RWPE1 (cell line): ENCODE results near the gene NGLY1.

Experiments
- CTCF ChIA-PET: fragments of 350-600 bp; sonication (Branson Sonifier 250); formaldehyde crosslinking; extraction: SDS; loops from one replicate; lab custom pipeline; 2021; lab: Yijun Ruan, JAX
- POLR2A ChIA-PET: fragments of 400-600 bp; formaldehyde crosslinking; extraction: SDS; loops from one replicate; lab custom pipeline; 2020; ENCODE audit warnings: antibody characterized with exemption; ENCODE audit not compliant: low non-redundant PET; lab: Yijun Ruan, JAX
- DNase-seq: peaks from one replicate; pipeline ENCODE4 v3.0.0; 2012; ENCODE audit warnings: low spot score
- H3K27ac ChIP-seq: fragments of 450-650 bp; 2 replicates; pipeline ENCODE4 v1.5.1; 2017
- TF ChIP-seq, protein P1 (sequence below): fragments of 450-650 bp; conservative IDR thresholded peaks from 2 replicates; pipeline ENCODE4 v1.5.1; 2017; ENCODE audit warnings: low read depth, mild to moderate bottlenecking

The NGLY1 gene

DNA sequence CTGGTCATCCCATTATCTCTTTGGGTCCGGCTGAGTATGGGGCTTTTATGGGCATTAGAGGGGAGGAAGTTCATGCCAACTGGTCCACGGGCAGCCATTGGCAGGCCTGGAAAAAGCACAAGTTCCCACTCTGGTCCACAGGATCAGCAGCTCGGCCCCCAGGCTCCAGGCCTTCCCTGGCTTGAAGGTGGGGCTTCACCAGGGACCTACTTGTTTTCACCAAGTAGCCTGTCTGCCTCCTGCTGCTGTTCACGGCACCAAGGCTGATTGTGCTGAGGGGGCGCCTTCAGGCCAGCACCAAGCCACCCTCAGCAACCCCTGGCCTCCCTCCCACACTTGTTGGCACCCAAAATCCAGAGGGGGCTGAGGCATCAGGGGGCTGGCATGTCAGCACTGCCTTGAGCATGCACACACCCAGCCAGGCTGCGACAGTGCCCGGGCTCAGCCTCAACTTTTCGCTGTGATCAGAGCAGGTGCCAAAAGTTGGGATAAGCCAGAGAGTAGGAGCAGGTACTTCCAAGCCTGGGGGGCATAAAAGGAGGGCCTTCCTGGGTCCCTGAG lies 109.4 kb downstream of the NGLY1 start:
- no peak for DNase-seq
- ChIA-PET CTCF (no interaction called here), POLR2A (no interaction called here)
- TF ChIP-seq, protein P1, sequence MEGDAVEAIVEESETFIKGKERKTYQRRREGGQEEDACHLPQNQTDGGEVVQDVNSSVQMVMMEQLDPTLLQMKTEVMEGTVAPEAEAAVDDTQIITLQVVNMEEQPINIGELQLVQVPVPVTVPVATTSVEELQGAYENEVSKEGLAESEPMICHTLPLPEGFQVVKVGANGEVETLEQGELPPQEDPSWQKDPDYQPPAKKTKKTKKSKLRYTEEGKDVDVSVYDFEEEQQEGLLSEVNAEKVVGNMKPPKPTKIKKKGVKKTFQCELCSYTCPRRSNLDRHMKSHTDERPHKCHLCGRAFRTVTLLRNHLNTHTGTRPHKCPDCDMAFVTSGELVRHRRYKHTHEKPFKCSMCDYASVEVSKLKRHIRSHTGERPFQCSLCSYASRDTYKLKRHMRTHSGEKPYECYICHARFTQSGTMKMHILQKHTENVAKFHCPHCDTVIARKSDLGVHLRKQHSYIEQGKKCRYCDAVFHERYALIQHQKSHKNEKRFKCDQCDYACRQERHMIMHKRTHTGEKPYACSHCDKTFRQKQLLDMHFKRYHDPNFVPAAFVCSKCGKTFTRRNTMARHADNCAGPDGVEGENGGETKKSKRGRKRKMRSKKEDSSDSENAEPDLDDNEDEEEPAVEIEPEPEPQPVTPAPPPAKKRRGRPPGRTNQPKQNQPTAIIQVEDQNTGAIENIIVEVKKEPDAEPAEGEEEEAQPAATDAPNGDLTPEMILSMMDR: no peak
- no peak overlapping the region for H3K27ac ChIP-seq
